Muscle layer of duodenum (tissue), 2 donors: ENCODE measurements around the gene MYOM3.

Source experiments
- H3K27ac ChIP-seq: one replicate; pipeline ENCODE4 v1.7.0; 2013; ENCODE audit warnings: mild to moderate bottlenecking, low read length
- H3K27me3 ChIP-seq: one replicate; pipeline ENCODE4 v1.7.0; 2013; ENCODE audit warnings: low read depth, mild to moderate bottlenecking, control low read depth, low read length
- H3K36me3 ChIP-seq, 2 donors: one replicate each; pipeline ENCODE4 v1.7.0; 2013; ENCODE audit warnings: low read length in 2 of 2, control low read depth in 1 of 2, mild to moderate bottlenecking in 1 of 2; ENCODE audit not compliant: insufficient read depth in 2 of 2, control insufficient read depth in 1 of 2
- H3K4me1 ChIP-seq, 2 donors: one replicate each; pipeline ENCODE4 v1.7.0; 2013; ENCODE audit warnings: low read length in 2 of 2, mild to moderate bottlenecking in 2 of 2, control low read depth in 1 of 2, moderate library complexity in 1 of 2; ENCODE audit not compliant: insufficient read depth in 2 of 2, control insufficient read depth in 1 of 2
- H3K4me3 ChIP-seq, 2 donors: one replicate each; pipeline ENCODE4 v1.7.0; 2013; ENCODE audit warnings: low read length in 2 of 2, low read depth in 1 of 2, mild to moderate bottlenecking in 1 of 2
- H3K9me3 ChIP-seq, 2 donors: one replicate each; pipeline ENCODE4 v1.7.0; 2013; ENCODE audit warnings: low read length in 2 of 2, control low read depth in 1 of 2, mild to moderate bottlenecking in 1 of 2; ENCODE audit not compliant: control insufficient read depth in 1 of 2
- donor health status: healthy.

MYOM3 gene

DNA sequence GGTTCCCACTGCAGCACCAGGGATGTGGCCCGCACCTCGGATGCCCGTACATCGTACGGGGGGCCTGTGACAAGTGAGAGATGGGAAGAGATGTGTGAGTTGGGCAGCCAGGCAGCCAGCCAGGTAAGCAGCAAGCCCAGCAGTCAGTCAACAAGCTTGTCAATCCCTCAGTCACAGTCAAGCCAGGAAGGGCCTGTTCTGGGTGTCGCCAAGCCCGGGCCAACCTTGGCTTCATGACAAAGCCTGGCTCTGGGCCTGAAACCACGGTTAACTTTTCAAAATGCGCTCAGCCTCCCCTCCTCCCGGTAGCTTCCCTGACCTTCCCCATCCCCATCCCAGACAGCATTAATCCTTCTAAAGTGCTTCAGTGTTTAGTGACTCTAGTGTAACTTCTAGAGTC lies 31.8 kb downstream of the MYOM3 start:
- Histone ChIP-seq H3K9me3 (no peaks in the 10 kb centered on the region), H3K4me1 (no peaks in the 10 kb centered on the region), H3K27me3 (no peaks in the 10 kb centered on the region), H3K27ac (no peak overlapping the region), H3K4me3 (no peak overlapping the region), H3K36me3 (no peaks in the 10 kb centered on the region)

DNA sequence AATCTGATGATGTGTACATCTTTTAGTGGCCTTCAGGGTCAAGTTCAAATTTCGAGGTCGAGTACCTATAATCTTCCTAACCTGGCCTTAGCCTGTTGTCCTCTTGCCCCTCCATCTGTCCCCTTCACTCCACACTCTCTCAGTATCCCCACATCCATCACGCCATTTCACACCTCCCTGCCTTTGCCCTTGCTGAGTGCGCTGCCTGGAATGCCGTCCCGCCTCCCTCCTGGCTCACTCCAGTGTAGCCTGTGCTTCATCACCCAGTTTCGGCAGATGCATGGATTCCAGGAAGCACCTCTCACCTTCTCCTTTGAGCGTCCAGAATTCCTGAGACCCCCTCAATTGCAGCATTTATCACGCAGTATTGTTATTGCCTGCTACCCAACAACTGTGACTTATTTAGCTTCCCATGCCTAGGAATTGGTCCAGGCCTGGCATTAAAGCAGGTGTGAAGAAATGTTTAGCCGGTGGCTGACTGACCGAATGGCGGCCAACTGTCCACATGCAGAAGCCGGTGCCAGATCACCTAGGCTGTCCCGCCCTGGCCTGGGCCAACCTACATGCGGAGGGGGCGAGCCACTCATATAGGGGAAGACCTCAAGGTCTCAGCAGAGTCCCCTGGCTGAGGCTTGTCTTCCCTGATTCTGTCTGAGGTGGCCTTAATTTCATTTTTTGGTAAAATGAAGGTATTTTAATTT lies 34.5 kb downstream of the MYOM3 start:
- no peaks in the 10 kb centered on the region for H3K27me3 ChIP-seq
- H3K27ac ChIP-seq, result no peak overlapping the region
- H3K4me1 ChIP-seq, result no peaks in the 10 kb centered on the region
- H3K4me3 ChIP-seq, result no peak overlapping the region
- H3K36me3 ChIP-seq, result no peaks in the 10 kb centered on the region
- no peaks in the 10 kb centered on the region for H3K9me3 ChIP-seq

DNA sequence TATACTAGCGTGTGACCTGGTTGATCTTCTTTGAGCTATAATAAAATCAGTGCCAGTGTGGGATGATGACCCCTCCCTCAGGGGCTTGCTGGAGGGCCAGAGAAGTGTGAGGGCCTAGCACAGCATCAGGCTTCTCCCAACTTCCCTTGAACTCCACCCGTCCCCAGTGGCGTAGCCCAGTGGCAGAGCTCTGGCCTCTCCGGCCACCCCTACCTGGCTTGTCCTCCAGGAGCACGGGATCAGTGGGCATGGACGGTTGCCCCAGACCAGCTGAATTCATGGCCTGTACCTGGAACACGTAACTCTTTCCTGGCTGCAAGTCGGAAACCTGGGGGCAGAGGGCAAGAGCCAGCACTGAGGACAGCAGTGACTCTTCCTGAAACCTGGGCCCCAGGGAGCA lies 36.0 kb downstream of the MYOM3 start:
- Histone ChIP-seq H3K27ac (no peak overlapping the region), H3K4me1 (no peaks in the 10 kb centered on the region), H3K4me3 (no peak overlapping the region), H3K9me3 (no peaks in the 10 kb centered on the region), H3K36me3 (no peaks in the 10 kb centered on the region), H3K27me3 (no peaks in the 10 kb centered on the region)

DNA sequence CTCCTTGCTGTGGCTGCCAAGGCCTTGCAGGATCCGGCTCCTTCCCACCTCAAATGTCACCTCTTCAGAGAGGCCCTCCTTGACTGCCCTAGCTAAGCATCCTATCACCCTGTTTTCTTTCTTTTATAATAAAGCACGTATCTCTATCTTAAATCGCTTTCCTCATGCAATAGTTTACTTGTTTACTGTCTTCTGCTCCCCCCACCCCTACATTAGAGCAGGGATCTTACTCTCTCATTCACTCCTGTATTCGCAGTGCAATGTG lies 36.4 kb downstream of the MYOM3 start:
- H3K27ac ChIP-seq, result no peak overlapping the region
- H3K36me3 ChIP-seq, result no peaks in the 10 kb centered on the region
- no peak overlapping the region for H3K4me3 ChIP-seq
- no peaks in the 10 kb centered on the region for H3K4me1 ChIP-seq
- H3K9me3 ChIP-seq, result no peaks in the 10 kb centered on the region
- no peaks in the 10 kb centered on the region for H3K27me3 ChIP-seq

DNA sequence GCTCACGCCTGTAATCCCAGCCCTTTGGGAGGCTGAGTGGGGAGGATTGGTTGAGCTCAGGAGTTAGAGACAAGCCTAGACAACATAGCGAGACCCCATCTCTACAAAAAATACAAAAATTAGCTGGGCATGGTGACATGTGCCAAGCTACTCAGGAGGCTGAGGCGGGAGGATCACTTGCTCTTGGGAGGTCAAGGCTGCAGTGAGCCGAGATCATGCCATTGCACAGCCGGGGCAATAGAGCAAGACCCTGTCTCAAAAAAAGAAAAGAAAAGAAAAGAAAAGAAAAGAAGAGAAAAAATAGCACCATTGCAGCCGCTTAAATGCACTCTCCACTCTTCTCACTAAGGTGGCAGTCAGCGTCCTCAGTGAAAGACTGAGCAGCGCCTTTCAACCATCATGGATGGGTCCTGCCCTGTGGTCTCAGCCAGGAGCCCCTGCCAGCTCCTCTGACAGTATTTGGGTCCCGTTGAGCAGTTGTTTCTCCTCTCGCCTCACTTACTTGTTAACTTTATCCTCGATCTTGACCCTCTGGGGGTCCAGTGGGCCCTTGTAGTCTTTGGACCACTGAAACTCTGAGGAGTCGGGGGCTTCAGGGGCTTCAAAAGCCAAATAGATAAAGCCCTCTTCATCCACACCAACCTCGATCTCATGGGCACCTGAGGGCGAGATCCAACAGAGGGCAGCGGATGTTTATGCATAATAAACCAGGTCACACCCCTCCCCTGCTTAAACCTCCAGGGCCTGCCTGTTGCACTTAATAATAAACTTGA lies 36.9 kb downstream of the MYOM3 start:
- no peak overlapping the region for H3K4me3 ChIP-seq
- H3K36me3 ChIP-seq, result no peaks in the 10 kb centered on the region
- H3K27me3 ChIP-seq, result no peaks in the 10 kb centered on the region
- no peaks in the 10 kb centered on the region for H3K9me3 ChIP-seq
- no peaks in the 10 kb centered on the region for H3K4me1 ChIP-seq
- H3K27ac ChIP-seq, result no peak overlapping the region

DNA sequence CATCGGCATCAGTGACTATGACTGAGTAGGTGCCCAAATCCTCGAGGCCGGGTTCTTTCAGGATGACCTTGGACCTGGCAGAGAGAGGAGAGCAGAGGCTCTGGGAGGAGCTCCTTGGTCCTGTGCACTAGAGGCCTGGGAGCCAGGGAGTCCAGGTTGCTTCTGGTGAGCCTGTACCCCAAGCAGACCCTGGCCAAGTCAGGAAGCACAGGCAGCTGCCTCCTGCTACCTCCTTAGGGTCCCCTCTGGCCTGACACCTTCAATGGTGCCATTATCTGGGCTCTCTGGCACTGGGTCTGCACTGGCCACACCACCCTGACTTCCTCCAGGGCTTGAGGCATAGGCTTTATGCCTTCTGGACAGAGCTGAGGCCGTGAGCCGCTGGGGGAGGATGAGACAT lies 37.7 kb downstream of the MYOM3 start:
- H3K36me3 ChIP-seq, result no peaks in the 10 kb centered on the region
- H3K27ac ChIP-seq, result no peak overlapping the region
- no peaks in the 10 kb centered on the region for H3K9me3 ChIP-seq
- H3K27me3 ChIP-seq, result no peaks in the 10 kb centered on the region
- no peaks in the 10 kb centered on the region for H3K4me1 ChIP-seq
- H3K4me3 ChIP-seq, result no peak overlapping the region

DNA sequence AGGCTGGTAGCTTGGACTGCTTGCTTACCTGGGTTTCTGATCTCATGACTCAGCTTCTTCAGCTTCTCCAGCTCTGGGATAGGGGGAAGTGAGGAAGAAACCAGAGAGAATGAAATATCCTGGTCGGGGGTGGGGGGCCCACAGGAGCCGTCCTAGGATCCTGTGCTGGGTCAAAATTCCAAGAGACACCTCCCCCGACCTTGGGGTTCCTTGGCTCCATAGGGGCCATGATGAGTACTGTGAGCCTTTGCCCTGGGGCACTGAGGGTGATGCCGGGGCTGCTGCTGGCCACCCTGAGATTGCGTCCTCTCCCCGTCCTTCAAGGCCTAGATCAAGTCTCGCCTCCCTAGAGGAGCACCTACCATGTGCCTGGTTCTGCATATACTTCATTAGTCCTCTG lies 40.0 kb downstream of the MYOM3 start:
- Histone ChIP-seq H3K4me1 (no peaks in the 10 kb centered on the region), H3K27ac (no peak overlapping the region), H3K27me3 (no peaks in the 10 kb centered on the region), H3K4me3 (no peak overlapping the region), H3K36me3 (no peaks in the 10 kb centered on the region), H3K9me3 (no peaks in the 10 kb centered on the region)

DNA sequence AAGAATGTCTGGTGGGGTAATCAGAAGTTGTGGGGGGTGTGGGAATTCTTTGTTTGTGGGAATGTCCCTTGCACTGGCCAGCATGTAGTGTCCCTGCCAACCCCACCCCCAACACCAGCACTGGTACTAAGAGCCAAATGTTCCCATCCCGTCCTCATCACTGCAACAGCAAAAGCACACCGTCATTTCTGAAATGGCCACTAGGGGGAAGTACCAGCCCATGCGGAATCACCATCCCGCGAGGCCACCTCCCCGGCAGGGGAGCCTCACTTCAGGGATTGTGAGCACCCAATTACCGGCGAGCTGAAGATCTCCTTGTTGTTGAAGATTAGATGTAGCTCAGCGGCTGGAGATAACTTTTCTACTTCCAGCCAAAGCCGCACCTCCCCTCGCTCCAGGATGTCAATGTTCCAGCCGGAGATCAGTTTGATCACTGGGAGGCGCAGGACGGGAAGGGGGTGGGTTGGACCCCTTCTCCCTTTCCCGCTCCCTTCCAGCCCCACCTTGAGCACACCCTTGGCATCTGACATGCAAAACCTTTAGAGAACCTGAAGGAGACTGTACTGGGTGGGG lies 41.0 kb downstream of the MYOM3 start:
- no peaks in the 10 kb centered on the region for H3K9me3 ChIP-seq
- no peaks in the 10 kb centered on the region for H3K27me3 ChIP-seq
- H3K36me3 ChIP-seq, result no peaks in the 10 kb centered on the region
- H3K27ac ChIP-seq, result no peak overlapping the region
- H3K4me1 ChIP-seq, result no peaks in the 10 kb centered on the region
- no peak overlapping the region for H3K4me3 ChIP-seq

DNA sequence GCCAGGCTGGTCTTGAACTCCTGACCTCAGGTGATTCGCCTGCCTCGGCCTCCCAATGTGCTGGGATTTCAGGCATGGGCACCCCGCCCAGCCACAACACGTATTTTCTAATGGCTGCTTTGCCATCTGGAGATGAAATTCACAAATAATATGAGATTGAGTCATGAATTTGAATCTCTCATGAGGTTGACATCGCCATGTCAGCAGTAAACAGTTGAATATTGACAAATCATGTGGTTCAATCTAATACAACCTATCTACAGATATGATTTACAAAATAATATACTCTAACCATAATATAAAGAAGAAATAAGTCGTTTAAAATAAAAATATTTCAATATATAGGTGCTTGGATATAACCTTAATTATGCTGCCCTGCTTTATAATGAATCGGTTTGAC lies 42.1 kb downstream of the MYOM3 start:
- no peaks in the 10 kb centered on the region for H3K4me1 ChIP-seq
- H3K4me3 ChIP-seq, result no peak overlapping the region
- H3K27me3 ChIP-seq, result no peaks in the 10 kb centered on the region
- H3K27ac ChIP-seq, result no peak overlapping the region
- no peaks in the 10 kb centered on the region for H3K9me3 ChIP-seq
- no peaks in the 10 kb centered on the region for H3K36me3 ChIP-seq

DNA sequence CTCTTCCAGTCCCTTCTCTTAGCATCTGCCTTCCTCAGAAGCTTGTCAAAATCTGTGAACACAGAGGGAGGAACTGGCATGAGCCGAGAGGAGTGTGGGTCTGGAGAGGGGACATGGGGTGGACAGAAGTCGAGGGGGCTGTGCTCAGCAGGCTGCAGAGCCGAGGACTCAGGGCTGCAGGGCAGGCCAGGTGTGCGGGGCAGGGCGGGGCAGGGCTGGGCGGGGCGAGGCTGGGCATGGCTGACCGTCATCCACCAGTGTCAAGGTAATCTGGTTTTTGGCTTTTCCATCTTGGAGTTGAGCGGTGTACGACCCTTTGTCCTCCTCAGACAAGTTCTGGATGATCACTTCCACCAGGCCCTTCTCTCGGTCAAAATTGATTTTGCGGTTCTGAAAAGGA lies 44.0 kb downstream of the MYOM3 start:
- no peaks in the 10 kb centered on the region for H3K9me3 ChIP-seq
- H3K4me1 ChIP-seq, result no peaks in the 10 kb centered on the region
- H3K27me3 ChIP-seq, result no peaks in the 10 kb centered on the region
- no peaks in the 10 kb centered on the region for H3K36me3 ChIP-seq
- no peak overlapping the region for H3K27ac ChIP-seq
- H3K4me3 ChIP-seq, result no peak overlapping the region

DNA sequence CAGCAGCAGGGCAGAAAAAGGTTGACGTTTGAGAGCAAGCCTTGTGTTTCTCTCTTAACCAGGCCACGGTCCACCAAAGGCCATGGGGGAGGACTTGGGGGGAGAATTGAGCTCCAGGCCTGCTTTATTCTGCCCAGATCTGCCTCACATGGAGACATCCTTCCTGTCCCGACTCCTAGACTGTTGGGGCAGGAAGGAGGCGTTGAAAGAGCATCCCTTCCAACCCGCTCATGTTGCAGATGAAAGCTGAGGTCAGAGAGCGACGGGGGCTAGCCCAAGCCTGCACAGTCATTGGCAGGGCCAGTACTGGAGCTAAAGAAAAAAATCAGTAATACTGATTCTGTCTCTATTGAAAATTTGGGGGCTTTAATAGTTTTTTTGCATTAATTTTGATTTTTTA lies 46.6 kb downstream of the MYOM3 start:
- Histone ChIP-seq H3K27ac (no peak overlapping the region), H3K9me3 (peaks cover 4 to 7% of the 10 kb centered on the region in 2 donors), H3K4me3 (no peak overlapping the region)

DNA sequence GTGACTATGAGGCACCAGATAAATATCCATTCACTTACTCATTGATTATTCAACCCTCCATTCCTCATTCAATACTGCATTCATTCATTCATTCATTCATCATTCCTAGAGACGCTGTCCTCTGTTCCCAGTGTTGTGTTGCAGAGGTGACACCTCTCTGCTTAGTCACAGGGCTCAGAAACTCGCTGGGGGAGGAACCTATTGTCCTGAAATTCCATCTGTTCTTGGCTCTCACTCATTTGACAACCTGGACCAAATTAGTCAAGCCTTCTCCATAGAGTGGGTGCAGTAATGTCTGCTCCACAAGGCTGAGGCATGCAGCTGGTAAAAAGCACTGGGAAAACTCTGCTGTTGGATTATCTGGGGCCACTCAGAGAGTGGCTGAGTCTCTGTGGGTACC lies 49.7 kb downstream of the MYOM3 start:
- Histone ChIP-seq H3K27ac (no peak overlapping the region), H3K4me3 (no peak overlapping the region)

More for the DNA sequence above, 46.6 kb downstream of the MYOM3 start:
- Histone ChIP-seq H3K4me1 (no peaks in the 10 kb centered on the region), H3K27me3 (no peaks in the 10 kb centered on the region), H3K36me3 (no peaks in the 10 kb centered on the region)

More for the DNA sequence above, 49.7 kb downstream of the MYOM3 start:
- Histone ChIP-seq H3K27me3 (no peaks in the 10 kb centered on the region), H3K4me1 (no peaks in the 10 kb centered on the region), H3K36me3 (no peaks in the 10 kb centered on the region), H3K9me3 (peaks cover 4 to 7% of the 10 kb centered on the region in 2 donors)
